Activated T-cell treated with anti-CD3 and anti-CD28 coated beads for 4 hours (primary cell): ENCODE results near the gene WDR5B.

ENCODE experiments used
- DNase-seq: peaks from one replicate; pipeline ENCODE4 v3.0.0-alpha.2; 2020

Gene WDR5B

GRCh38 chr3:122364490-122364889, 51.4 kb downstream of the WDR5B start:
- no peak for DNase-seq
